SKM-1 (cell line): ENCODE results near the gene APPBP2.
"Not testable (repeated sequence)": the region's sequence is repeated elsewhere in the genome, so short reads cannot be mapped to it uniquely, and the experiment has no call there.

Source experiments
- DNase-seq: peaks from one replicate; lab custom pipeline; 2025; ENCODE audit not compliant: unreplicated experiment; lab: John Stamatoyannopoulos, UW

APPBP2 gene

DNA sequence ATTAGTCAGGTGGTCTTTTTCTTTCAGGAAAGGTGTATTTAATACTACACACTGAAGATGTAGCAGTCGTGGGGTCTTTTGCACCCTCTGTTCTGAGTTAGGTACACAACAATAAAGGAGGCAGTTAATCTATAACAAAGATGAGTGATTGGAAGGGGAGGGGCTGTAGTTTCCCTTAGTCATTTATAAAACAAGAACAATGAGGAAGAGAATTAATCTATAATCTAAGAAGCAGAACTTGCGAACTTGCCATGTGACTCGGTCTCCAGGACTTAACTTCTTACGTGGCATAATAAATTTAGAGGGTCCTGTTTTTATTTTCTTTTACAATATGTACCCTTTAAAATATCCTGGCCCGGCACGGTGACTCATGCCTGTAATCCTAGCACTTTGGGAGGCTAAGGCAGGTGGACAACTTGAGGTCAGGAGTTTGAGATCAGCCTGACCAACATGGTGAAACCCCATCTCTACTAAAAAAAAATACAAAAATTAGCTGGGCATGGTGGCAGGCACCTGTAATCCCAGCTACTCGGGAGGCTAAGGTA lies 8.6 kb upstream of the APPBP2 start:
- DNase-seq = no peak

GRCh38 chr17:60534010-60534555 lies 8.0 kb upstream of the APPBP2 start:
- no peak for DNase-seq

GRCh38 chr17:60529806-60530205 lies 3.8 kb upstream of the APPBP2 start:
- DNase-seq = no peak

DNA sequence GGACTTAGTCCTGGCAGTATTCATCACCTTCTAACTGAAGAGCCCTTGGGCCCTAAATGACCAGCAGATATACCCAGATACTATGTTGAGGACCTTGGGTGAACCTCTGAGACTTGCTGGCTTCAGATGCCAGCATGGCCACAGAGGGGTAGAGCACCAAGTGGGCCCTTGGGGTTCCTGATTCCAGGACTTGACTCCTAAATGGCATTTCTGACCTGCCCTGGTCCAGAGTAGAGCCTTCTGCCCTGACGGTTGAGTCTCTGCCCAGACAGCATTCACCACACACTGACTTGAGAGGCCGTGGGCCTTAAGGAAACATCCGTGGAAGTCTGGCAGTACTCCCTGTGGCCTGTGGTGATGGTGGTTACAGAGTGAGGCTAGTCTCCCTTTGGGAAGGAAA lies 2.8 kb upstream of the APPBP2 start:
- no peak for DNase-seq

GRCh38 chr17:60527701-60528100 lies 1.7 kb upstream of the APPBP2 start:
- DNase-seq = no peak

DNA sequence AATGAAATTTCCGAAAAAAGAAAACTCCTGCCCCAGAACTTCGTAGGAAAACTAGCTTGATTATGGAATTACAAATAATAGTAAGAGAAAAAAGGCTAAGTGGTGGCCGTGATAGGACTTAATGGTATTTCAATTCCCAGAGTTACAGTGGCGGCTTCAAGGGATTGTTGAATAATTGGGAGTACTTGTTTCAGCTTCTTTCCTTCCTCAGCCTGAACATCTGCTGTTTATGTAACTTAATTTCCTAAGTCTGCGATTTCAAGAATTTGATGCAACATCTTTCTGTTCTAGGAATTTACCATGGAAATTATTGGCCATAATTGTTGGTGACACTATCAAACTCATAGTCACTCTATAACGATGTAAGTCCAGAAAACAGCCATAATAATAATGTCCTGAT lies 684 bp upstream of the APPBP2 start:
- no peak for DNase-seq

- DNase-seq = no peak
Measured at GRCh38 chr17:60525328-60525684, 736 bp downstream of the APPBP2 start.

DNA sequence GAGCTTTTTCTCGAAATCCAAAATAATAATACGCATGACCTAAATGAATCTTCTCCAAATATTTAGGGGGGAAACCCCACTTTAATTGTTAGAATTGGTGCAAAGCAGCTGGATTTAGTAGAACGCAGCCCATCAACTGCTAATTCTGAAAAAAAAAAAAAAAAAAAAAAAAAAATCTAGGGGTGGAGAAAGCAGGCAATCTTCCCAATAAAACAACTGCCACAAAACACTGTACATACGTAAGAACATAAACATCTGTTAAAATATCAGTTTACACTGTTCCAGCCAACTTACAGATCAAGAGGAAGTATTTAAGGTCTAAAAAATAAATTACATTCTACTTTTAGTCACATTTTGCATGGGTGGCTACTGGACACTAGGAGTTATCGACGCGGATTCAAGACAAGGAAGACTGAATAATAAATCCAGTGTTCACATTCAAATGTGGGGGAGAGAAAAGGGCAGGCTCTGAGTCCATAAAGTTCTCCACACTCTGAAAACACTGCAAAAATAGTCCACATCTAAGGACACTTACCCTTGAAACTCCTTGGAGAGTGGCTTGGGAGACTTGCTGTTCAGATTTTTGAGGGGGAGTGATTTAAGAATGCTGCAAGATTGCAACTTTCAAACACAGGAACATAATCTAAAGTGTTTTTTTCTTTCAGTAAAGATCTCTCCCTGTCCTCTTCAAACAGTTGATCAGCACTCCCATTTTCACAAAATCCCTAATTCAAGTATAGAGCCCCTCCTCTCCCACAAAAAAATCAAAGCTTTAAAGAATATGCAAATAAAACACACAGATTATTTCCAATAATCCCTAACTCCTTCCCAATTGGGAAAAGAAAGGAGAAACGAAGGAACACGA lies 1.3 kb downstream of the APPBP2 start:
- DNase-seq = no peak

DNA sequence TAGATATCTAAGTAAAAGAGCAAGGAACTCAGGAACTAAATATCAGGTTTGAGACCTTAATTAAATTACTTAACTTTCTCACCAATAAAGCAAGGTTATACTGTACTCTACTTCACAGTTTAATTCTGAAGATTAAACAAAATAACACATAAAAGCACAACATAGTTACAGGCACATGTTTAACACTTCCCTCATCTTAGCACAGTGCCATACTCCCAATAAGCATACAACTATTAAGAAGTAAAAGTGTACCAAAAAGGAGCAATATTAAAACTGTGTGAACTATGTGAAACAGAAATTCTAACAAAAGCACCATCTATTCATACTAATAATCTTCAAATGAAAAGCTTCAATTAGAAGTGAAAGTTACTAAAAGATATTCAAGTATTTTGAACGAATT lies 2.2 kb downstream of the APPBP2 start:
- DNase-seq = no peak

GRCh38 chr17:60522889-60523626 lies 3.0 kb downstream of the APPBP2 start:
- no peak for DNase-seq

DNA sequence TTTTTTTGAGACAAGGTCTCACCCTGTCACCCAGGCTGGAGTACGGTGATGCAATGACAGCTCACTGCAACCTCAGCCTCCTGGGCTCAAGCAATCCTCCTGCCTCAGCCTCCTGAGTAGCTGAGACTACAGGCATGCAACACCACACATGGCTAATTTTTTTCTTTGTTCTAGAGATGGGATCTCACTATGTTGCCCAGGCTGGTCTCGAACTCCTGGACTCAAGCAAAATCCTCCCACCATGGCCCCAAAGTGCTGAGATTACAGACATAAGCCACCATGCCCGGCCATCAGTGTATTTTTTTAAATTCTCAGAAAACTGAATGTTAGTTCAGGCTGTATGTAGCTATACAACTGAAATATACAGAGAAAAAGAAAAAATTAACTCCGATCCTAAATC lies 6.2 kb downstream of the APPBP2 start:
- no peak for DNase-seq

- DNase-seq = not testable (repeated sequence)
Measured at GRCh38 chr17:60515683-60516082, 10.4 kb downstream of the APPBP2 start.

- DNase-seq = not testable (repeated sequence)
Measured at GRCh38 chr17:60515199-60515598, 10.8 kb downstream of the APPBP2 start.

DNA sequence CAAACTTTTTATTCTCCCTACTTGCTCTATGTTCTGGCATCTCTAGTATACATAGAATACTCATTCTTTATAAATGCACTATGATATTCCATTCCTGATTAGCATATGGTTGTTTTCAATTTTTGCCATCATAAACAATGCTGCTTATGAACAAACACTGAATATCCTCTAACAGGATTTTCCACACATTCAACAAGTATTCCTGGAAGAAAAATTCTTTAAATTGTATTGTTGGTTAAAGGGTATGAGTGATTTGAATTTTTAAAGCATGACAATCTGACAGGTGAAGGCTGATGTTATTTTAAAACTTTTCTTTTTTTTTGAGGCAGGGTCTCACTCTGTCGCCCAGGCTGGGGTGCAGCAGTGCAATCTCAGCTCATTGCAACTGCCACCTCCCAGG lies 11.5 kb downstream of the APPBP2 start:
- no peak for DNase-seq

DNA sequence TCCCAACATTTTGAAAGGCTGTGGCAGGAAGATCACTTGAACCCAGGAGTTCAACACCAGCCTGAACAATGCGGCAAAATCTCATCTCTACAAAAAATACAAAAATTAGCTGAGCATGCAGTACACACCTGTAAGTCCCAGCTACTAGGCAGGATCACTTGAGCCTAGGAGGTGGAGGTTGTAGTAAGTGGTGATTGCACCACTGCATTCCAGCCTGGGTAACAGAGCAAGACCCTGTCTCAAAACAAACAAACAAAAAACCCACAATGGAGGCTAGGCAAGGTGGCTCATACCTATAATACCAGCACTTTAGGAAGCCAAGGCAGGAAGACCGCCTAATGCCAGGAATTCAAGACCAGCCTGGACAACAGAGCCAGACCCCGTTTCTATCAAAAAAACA lies 12.0 kb downstream of the APPBP2 start:
- no peak for DNase-seq

- DNase-seq = no peak
Measured at GRCh38 chr17:60513014-60513413, 13.0 kb downstream of the APPBP2 start.

- DNase-seq = no peak
Measured at GRCh38 chr17:60510723-60511122, 15.3 kb downstream of the APPBP2 start.

GRCh38 chr17:60510031-60510430 lies 16.0 kb downstream of the APPBP2 start:
- DNase-seq = no peak

DNA sequence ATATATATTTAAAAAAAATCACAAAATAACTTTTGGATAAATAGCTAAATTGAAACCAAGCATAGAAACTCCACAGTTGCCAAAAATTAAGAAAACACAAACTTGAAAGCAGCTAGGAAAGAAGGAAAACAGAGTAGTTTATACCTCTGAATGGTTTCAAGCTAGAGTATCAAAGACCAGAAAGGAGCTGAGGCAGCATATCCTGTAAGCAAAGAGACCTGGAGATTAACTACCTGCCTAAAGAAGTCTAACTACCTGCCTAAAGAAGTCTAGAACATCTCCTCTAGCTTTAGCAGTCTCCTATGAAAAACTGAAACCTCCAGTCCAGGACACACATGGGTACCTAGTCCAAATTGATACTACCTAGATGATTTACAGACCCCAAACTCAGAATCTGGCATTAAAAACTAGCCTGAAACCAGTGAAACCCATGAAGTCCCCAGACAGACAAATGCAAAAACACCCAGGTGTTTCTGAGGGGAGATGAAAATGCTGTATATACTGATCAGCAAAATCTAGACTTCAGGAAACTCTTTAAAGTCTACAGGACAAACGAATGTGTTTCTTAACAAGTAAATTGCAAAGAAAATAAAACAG lies 17.6 kb downstream of the APPBP2 start:
- DNase-seq = no peak

DNA sequence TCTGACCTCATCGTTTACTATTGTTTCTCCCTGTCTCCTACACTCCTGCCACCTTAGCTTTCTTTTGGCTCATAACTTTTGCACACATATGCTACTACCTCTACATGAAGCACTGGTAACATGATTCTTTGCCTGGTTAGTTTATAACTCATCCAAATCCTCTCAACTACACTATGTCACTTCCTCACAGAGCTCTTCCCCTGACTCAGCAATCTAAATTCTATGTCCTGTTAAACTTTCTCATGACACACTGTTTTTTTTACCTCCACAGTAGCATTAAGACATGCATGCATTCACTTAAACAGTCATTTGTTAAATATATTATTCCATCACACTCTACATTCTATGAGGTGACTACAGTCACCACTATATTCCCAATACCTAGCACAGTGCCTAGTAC lies 19.7 kb downstream of the APPBP2 start:
- DNase-seq = no peak

GRCh38 chr17:60502145-60502544 lies 23.9 kb downstream of the APPBP2 start:
- DNase-seq = no peak

DNA sequence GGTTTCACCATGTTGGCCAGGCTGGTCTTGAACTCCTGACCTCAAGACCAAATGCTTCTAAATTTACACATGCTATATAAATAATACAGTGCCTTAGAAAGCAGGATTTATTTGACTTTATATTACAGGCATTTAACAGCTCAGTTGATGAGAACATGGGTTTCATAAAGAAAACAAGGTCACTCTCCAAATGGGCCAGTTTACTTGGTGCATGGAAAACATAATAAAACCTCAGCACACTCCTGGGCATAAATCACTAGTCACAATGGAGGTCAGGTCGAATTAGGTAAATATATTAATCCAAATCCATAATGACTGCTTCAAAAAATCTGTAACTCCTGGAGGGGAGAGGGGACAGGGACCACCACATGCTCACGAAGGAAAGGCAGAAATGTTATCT lies 24.5 kb downstream of the APPBP2 start:
- no peak for DNase-seq
